ENCODE results near the gene LRBA.

- TF ChIP-seq POLR2A (IDR thresholded peaks at IDR 0.05; ENCODE audit: low read depth) = no peak
- no peak for TF ChIP-seq CTCF (IDR thresholded peaks at IDR 0.05)
Observed at GRCh38 chr4:150855981-150856510, 159.0 kb downstream of the LRBA start.
